ENCODE measurements around the gene SYT7. TPM values are rescaled to one million over a fixed set of nuclear protein-coding genes. Genes with fewer than 3 reads are reported as not detected.
"Not testable (repeated sequence)": the region's sequence is repeated elsewhere in the genome, so short reads cannot be mapped to it uniquely, and the experiment has no call there.

SYT7 gene, protein sequence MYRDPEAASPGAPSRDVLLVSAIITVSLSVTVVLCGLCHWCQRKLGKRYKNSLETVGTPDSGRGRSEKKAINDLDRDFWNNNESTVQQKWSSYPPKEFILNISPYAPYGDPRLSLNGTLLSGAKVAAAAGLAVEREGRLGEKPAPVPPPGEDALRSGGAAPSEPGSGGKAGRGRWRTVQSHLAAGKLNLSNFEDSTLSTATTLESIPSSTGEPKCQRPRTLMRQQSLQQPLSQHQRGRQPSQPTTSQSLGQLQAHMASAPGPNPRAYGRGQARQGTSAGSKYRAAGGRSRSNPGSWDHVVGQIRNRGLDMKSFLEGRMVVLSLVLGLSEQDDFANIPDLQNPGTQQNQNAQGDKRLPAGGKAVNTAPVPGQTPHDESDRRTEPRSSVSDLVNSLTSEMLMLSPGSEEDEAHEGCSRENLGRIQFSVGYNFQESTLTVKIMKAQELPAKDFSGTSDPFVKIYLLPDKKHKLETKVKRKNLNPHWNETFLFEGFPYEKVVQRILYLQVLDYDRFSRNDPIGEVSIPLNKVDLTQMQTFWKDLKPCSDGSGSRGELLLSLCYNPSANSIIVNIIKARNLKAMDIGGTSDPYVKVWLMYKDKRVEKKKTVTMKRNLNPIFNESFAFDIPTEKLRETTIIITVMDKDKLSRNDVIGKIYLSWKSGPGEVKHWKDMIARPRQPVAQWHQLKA
- total RNA-seq = not detected

DNA sequence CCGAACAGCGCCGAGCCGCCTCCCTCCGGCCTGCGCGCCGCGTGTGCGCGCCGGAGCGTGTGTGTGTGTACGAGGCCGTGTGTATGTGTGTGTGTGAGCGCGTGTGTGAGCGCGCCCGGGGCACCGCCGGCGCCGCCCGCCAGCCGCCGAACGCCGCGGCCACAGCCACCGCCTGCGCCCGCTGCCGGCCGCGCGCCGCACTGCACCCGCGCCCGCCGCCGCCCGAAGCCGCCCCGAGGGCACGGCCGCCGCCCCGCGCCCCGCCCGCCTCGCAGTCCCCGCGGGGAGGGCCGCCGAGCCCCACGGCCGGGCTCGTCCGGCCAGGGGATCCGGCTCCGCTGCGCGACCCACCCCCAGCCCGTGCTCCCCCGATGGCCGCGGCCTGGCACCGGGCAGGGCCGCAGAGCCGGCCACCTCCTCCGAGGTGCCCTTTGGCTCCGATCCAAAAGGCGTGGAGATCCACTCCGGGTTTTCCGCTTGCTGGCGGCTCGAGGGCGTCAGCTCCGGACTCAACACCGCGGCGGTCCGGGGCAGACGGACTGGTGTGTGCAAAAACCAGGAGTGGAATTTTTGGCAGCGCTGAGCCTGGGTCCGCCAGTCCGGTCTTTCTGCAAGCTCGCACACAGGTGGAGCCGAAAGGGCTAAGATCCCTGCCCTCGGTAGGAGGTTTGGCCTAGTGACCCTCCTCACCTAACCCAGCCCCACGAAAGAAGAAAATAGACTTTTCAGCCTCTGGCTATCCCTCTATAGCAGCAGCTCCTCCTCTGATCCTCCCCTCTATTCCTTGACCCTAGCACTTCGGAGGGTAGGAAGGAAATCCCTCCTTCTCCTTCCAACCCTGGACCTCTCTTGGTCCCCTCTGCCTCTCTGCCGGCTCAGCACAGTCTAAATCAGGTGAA lies at the start of gene SYT7:
SYT7 (minus strand) TSS at position 47 of the 899 bp plus-strand sequence. CDS start 256 bp downstream, outside the sequence.
- DNase-seq = peak; percentile 91

DNA sequence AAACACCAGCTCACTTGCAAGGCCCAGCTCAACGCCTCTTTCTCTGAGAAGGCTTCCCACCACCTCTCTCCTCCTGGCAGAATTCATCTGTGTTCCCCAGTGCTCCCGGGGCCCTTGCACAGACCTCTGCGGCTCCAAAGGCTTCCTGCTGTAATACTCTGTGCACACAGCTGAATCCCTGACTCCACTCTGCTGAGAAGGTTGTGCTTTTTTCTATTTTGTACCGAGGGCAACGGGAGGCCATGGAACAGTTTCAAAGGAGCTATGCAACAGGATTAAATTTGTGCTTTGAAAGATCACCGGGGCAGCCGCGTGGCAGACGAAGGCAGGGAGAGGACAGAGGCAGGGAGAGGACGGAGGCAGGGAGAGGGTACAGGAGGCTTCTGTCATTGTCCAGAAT lies 49.2 kb upstream of the SYT7 start:
- DNase-seq = no peak

DNA sequence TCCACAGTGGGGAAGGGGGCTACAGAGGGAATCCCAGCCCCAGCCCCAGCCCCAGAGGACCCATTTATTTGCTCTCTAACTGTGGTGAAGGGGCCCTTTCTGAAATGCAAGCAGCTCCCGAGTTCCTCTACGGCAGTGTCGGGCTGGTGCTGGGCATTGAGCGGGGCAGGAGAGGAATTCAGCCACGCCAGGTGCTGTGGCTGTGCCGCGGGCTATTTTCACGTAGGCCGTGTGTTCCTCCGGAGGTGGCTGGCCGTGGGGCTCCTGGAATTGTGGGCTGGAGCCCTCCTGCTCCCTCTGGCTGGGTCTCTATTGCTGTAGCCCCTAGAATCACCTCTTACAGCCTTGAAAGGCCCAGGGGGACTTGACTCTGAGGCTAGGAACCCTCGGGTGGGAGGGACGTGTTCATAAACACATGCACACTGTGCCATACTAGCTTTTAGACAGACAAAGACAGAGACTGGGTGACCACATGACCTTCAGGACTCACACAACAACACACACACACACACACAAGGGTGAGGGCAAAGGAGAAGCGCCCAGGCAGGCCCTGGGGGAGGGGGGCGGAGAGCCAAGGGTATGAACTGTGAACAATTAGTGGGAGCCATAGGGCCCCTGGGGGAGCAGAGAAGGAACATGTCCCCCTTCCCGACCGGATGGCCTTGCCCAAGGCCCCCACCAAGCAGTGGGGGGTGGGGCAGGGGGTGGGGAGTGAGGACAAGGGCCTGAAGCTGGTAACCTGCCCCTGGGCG lies 48.4 kb upstream of the SYT7 start:
- DNase-seq = no peak

DNA sequence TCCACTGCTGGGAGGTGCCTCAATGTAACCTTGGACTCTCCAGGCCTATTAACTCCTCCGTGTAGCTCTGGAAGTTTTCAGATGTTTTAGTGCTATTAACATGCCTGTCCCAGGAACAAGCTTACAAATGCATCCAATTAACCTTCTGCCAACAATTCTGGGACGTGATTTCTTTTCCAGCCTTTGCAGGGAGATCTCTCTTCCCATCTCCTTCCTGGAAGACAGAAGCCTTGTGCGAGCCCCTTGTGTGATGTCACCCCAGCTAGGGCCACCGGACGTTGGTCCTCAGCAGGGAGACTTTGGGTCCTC lies 47.7 kb upstream of the SYT7 start:
- no peak for DNase-seq

DNA sequence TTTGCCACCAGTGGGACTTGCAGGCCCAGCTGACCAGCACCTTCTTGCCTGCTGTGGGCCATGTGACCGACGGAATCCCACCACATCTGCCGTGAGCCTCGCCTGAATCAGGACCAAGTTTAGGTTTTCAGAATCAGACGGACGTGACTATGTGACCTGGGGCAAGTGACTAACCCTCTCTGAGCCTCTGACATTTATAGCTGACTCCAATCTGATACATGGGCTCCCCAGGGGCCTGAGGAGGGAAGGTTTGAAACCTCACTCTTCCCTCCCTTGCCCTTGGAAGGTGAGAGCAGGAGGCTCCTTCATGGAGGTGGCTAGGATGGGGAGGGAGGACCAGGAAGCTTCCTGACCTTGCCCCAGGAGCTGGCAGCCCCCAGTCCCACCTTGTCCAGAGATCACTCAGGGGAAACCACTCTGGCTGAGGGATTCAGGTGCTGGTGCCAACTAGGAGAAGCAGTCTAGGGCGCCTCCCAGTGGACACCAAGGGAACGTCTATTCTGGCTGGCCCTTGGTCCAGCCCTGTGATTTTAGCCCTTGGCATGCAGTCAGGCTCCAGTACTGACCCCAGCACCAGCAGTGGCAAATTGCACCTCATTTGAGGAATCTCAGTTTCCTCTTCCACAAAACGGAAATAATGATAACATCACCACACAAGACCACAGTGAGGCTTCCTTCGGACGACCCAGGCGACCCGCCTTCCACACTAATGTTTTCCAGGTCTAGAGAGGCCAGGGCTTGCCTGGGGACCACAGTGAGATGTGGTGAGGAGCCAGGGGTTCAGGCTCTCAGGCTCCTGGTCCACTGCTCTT lies 47.2 kb upstream of the SYT7 start:
- DNase-seq = no peak

DNA sequence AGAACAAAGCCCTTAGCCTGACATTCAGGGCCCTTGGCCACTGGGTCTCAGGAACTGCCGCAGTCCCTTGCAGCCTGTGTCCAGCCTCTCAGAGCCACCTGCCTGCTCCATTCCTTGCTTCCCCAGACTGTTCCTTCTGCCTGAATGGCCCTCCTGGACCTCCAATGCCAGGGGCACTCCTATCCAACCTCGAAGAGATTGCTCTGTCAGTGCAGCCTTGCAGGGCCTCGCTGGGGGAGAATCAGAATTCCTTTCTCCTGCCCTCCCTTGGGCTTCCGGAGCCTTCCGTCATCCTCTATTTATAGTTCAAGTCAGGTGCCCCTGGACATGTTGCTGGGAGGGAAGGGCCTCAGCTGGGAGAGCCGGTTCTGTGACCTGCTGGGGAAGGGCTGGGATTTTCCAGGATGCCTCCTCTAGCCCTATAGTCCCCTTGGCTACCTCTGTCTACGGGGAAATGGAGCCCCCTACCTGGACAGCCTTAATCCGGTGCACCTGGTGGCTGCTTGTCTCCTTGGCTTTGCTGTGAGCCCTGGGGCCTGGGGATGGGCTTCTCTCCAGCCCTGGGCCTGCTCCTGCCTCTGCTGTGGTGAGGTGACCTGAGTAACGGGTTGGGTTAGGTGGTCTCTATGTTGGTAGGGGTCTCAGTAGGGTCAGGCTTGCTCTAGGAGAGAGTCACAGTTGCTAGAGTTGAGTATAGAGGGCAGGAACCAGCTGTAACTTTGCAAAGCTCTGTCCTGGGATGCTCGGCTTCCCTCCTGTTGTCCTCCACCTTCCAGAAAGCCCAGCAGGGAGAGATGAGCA lies 45.9 kb upstream of the SYT7 start:
- DNase-seq = no peak

DNA sequence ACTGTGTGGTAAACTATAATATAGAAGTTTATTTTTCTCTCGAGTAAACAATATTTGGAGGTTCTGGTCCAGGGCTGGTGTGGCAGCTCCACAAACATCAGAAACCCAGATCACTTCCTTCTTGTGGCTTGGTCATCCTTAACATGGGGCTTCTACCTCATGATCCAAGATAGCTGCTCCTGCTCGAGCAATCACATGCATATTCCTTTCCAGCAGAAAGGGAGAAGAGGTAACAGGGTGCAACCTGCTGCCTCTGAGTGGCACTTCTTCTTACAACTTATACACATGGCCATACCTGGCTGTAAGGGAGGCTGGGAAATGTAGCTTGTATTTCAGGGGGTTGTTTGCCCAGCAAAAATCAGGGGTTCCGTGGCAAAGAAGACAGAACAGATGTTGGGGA lies 44.6 kb upstream of the SYT7 start:
- DNase-seq = no peak

DNA sequence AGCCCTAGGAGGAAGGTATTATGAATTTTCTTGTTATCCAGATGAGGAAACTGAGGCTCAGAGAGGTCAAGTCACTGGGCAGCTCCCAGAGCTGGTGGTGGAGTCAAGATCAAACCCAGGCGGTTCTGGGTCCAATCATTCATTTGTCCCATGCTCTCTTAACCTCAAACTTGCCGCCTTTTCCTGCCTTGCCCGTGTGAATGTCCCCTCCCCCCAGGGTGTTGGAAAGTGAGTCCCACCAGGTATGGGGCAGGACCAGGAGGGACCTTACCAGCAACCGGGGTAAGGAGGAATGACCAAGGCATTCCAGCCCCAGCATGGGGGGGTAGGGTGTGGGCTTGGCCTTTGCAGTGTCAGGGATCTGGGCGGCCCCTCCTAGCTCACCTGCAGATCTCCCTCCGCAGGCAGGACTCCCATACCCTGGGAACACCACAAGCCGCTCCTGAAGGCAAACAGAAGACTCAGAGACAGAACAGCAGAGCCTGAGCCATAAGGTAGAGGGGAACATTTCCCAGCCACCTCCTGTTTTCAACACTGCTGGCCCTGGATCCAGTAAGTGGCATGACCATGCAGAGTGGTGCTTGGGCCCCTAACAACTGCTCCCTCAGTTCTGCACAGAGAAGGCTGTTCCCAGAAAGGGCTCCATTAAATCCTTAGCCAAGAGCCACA lies 41.2 kb upstream of the SYT7 start:
- no peak for DNase-seq

DNA sequence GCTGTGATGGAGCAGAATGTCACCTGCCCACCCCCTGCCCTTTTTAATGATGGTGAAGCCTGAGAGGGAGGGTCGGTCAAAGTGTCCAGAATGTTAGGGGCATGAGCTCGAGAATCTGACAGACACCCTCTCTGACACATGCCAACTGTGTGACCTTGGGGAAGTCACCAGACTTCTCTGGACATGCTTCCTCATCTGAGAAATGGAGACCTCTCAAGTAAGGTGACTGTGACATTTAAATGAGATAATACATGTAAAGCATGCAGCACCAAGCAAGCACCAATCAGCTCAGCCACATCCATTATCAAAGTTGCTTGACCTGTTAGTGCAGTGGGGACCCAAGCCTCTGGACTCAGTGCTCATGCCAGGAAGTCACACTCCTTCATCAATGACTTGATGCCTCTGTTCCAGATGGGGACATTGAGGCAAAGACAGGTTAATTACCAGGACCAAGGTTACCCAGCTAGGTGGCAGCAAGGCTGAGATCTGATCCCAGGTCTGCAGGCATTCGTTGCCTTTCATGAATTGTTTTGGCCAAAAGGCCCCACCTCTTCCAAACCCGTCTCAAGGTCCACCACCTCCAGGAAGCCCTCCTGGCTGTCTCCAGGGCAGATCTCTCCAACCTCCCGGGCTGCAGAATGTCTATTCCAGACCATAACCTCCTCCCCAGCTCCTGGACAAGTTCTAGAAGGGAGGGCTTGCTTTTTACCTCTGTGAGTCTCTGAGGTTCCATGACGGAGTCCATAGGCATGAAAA lies 38.8 kb upstream of the SYT7 start:
- no peak for DNase-seq

DNA sequence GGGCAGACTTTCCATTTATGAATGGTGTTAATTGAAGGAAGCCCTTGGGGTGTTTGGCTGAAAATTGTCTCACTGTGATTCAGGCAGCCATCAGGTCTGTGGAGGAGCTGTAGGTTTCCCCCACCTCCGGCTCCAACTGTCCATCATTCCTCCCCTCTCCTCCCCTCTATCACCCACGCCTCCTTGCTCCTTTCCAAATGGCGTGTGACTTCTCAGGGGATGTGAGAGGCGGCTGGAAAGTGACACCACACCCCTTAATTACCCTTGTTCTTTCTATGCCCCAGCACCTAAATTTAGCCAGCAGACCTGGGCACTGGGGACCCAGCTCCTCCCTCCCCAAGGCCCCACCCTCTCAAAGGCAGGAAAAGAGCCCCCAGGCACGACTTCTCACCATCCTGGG lies 38.1 kb upstream of the SYT7 start:
- DNase-seq = no peak

DNA sequence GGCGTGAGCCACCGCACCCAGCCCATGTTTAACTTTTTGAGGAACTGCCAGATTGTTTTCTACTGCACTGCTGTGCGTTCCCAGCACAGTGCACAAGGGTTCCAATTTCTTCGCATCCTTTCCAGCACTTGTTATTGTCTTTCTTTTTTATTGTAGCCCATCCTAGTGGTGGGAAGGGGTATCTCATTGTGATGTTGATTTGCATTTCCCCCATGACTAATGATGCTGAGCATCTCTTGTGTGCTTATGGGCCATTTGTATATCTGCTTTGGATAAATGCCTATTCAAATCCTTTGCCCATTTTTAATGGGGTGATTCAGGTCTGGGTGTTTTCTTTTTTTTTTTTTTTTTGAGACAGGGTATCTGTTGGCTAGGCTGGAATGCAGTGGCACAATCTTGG lies 36.6 kb upstream of the SYT7 start:
- no peak for DNase-seq

DNA sequence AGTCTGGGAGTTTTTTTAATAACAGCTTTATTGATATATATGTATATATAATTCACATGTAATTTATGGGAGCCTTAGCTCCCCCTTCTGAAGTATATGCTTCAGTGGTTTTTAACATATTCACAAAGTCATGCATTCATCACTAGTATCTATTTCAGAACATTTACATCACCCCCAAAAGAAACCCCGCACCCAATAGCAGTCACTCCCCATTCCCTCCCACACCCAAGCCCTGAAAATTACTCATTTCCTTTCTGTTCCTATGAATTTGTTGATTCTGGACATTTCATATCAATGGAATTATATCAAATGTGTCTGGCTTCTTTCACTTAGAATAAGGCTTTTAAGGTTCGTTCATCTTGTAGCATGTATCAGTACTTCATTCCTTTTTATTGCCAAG lies 35.6 kb upstream of the SYT7 start:
- DNase-seq = no peak

DNA sequence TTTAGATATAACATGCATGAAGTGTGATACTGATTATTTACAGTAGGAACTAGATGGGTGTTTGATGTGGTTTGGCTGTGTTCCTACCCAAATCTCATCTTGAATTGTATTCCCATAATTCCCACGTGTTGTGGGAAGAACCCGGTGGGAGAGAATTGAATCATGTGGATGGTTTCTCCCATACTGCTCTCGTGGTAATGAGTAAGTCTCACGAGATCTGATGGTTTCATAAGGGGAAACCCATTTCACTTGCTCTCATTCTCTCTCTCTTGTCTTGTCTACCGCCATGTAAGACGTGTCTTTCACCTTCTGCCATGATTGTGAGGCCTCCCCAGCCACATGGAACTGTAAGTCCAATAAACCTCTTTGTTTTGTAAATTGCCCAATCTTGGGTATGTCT lies 33.9 kb upstream of the SYT7 start:
- DNase-seq = not testable (repeated sequence)

DNA sequence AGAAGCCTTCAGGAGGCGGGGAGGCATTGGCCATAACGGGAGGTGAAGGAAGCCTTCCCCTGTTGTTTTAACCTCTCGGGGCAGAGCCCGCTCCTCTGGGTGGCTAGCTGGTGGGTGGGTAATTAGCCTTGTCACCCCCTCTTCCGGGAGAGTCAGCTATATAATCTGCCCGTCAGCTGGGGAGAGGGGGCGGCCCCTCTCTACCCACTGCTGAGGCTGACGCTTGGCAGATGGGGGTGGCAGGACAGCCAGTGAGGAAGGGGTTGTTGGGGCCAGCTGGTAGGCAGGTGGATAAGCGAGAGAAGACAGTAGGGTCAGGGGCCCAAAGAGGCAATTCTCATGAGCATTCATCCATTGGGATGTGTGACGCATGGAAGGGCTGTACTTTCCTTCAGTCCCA lies 33.0 kb upstream of the SYT7 start:
- DNase-seq = no peak

DNA sequence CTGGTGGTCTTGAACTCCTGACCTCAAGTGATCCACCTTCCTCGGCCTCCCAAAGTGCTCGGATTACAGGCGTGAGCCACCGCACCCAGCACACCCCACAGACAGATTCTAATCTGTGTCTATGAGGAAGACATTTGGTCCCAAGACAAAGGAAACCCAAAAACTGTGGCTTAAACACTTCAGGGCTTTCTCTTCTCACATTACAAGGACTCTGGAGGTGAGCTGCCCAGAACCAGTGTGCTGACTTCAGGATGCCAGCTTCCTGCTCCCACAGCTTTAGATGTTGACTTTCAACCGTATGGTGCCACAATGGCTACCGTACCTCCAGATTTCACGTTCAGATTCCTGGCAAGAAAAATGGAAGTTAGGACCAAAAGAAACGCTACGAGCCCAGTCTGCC lies 32.2 kb upstream of the SYT7 start:
- DNase-seq = no peak

DNA sequence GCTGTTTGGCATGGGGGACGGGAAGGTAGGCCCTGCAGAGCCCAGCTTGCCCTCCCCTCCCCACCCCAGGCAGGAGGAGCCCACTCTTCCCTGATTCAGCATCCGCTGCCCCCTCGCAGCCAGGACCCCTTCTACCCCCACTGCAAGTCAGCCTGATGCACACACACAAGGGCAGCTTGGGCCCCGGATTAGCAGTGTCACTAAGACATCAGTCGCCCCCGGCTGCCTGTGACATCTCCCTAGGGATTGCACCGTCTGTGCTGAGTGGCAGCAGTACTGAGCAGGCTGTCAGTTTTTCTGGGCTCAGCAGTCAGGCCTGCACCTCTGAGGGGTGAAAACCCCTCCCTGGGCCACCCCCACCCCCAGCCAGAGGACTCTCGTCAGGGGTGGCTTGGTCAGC lies 30.4 kb upstream of the SYT7 start:
- no peak for DNase-seq

DNA sequence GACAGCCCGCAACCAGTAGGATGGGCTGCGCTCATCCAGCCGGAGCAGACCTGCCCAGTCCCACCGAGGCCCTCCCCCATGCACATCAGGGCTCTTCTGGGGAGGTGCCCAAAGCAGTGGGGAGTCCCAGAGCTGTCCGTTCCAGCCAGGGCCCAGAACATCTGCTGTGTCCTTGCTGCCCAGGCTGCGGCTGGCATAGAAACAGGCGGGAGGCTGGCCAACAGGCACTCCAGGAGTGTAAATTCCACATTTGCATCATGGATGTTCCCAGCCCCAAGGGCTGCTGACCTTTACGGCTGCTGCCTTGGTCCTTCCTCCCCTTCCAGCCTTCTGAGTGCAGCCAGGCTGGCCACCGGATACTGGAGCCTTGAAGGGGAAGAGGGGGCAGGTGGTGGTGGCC lies 30.0 kb upstream of the SYT7 start:
- DNase-seq = no peak

DNA sequence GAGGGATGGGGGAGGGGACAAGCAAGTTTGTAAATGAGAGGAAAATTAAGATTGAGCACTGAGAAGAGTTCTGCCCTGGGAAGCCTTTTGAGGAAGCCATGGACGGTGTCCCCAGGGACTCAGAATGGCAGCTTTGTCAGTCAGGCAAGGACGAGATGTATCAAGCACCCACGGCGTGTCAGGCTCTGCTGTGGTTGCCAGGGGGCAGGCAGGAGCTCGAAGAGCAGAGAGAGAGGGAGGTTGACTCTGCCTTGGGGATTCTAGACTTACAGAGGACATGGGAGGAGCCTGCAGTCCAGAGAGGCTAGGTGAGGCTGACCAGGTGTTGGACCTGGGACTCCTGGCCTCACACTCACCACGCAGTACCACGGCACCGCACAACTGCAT lies 29.1 kb upstream of the SYT7 start:
- no peak for DNase-seq
